KOPT-K1 (cell line): ENCODE data around the gene METTL23.
"Not testable (repeated sequence)": the region's sequence is repeated elsewhere in the genome, so short reads cannot be mapped to it uniquely, and the experiment has no call there.

Experiments
- H3K27ac ChIP-seq: fragments of 200-600 bp; sonication (generic); 2 replicates; pipeline ENCODE4 v1.5.1; 2016; ENCODE audit warnings: antibody characterized with exemption, mild to moderate bottlenecking, low read depth, low read length; ENCODE audit not compliant: poor library complexity, severe bottlenecking
- H3K36me3 ChIP-seq: fragments of 200-600 bp; sonication (generic); 2 replicates; pipeline ENCODE4 v1.5.1; 2017; ENCODE audit warnings: antibody characterized with exemption, mild to moderate bottlenecking, low read length, moderate library complexity; ENCODE audit not compliant: insufficient read depth
- H3K9me3 ChIP-seq: fragments of 200-600 bp; sonication (generic); 2 replicates; pipeline ENCODE4 v1.5.1; 2017; ENCODE audit warnings: antibody characterized with exemption, low read length, mild to moderate bottlenecking; ENCODE audit not compliant: insufficient read depth, poor library complexity, severe bottlenecking

Gene METTL23

DNA sequence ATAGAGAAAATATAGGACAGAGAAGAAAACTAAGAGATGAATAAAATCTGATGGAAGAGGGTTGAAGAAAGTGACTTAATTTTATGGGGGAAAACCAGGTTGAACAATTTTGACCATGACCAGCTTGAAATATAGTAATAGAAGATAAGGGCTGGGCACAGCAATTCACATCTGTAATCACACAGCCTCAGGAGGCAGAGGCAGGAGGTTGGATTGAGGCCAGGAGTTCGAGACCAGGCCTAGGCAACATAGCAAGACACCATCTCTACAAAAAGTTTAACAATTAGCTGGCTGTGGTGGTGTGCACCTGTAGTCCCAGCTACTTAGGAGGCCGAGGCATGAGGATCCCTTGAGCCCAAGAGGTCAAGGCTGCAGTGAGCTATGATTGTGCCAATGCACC lies 24.6 kb upstream of the METTL23 start:
- H3K36me3 ChIP-seq: no peaks in the 10 kb centered on the region

DNA sequence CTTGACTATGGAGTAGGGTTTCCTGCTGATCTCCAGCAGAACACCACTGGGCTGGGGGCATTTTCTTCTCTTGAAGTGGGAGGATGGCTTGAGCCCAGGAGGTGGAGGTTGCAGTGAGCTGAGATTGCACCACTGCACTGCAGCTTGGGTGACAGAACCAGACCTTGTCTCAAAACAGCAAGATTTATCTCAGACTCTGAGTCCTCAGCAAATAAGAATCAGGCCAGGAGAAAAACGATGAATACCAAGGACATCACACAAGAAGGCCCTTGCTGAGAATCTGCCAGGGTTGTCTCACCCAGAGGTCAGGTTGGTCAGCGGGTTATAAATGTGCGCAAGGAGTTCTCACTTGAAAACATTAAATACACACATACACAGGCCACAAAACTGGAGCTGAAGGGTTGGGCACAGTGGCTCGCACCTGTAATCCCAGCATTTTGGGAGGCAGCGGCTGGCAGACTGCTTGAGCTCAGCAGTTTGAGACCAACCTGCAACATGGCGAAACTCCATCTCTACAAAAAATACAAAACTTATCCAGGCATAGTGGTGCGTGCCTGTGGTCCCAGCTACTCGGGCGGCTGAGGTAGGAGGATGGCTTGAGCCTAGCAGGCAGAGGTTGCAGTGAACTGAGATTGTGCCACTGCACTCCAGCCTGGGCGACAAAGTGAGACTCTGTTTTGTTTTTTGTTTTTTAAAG lies 23.6 kb upstream of the METTL23 start:
- H3K27ac ChIP-seq: no peak overlapping the region
- no peaks in the 10 kb centered on the region for H3K36me3 ChIP-seq
- H3K9me3 ChIP-seq: no peaks in the 10 kb centered on the region

More for the DNA sequence above, 24.6 kb upstream of the METTL23 start:
- Histone ChIP-seq H3K9me3 (no peaks in the 10 kb centered on the region), H3K27ac (no peak overlapping the region)

DNA sequence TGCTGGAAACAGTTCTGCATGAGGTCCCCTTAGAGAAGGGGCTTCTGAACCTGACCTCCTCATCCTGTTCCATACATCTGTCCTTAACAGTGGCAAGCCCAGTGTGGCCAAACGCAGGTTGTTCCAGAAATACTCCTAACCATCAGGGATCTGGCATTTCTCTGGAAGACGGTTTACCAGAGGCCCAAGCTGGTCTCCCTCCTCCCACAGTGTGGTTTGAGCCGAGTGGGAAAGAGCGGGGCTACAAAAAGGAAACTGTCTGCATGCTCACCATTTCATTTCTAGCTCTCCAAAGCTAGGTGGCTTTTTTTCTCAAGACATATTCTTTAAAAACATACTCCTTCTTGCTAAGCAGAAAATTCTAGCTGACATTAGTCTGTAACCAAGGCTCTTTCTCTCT lies 21.8 kb upstream of the METTL23 start:
- H3K27ac ChIP-seq: no peak overlapping the region
- no peaks in the 10 kb centered on the region for H3K36me3 ChIP-seq
- no peaks in the 10 kb centered on the region for H3K9me3 ChIP-seq

DNA sequence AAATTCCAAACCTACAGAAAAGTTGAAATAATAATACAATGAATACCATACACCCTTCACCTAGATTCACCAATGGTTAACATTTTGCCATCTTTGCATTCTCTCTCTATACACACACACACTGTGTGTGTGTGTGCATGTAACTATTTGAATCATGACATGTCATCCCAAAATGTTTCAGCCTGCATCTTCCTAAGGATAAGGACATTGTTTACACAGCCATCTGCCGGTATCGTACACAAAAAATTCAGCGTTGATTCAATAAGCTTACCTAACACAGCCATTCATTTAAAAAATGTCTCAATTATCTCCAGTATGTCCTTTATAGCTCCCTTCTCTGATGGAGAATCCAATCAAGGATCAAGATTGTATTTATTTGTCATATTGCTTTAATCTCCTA lies 19.8 kb upstream of the METTL23 start:
- Histone ChIP-seq H3K36me3 (no peaks in the 10 kb centered on the region), H3K9me3 (no peaks in the 10 kb centered on the region), H3K27ac (no peak overlapping the region)

DNA sequence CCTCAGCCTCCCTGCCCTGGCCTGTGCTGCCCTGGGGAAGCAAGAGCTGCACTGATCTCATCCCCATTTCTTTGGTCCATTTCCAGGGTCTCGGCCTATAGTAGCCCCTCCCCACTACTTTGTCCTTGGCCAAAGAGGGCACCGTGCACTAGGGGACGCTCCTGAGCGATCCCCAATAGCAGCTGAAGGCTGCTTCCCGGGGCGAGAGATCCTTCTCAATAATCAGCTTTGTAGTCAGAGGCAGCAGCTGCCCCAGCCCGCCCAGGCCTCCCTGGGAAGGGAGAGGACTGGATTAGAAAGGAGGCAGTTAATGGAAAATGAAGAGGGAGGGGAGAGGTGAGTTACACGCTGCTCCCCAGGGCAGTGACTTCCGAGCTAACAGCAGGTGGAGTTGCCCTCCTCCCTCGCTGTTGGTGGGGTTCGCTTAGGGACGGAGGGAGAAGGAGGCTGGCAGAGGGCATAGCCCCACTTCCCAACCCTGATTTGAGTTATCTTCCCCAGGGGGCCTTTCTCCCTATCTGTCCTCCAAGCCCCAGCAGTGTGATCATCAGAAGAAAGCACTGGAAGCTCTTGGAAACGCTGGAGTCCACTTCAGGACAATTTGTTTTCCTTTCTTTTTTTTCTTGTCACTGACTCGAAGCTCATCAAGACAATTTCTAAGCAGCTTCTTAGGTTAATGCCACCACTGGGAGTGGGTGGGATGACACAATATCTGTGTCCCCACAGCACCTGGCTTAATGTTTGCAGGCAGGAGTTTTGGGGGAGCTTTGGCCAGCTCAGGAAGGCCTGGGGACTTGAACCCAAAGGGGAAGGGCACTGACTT lies 18.4 kb upstream of the METTL23 start:
- Histone ChIP-seq H3K9me3 (no peaks in the 10 kb centered on the region), H3K36me3 (peaks cover 8% of the 10 kb centered on the region), H3K27ac (no peak overlapping the region)

DNA sequence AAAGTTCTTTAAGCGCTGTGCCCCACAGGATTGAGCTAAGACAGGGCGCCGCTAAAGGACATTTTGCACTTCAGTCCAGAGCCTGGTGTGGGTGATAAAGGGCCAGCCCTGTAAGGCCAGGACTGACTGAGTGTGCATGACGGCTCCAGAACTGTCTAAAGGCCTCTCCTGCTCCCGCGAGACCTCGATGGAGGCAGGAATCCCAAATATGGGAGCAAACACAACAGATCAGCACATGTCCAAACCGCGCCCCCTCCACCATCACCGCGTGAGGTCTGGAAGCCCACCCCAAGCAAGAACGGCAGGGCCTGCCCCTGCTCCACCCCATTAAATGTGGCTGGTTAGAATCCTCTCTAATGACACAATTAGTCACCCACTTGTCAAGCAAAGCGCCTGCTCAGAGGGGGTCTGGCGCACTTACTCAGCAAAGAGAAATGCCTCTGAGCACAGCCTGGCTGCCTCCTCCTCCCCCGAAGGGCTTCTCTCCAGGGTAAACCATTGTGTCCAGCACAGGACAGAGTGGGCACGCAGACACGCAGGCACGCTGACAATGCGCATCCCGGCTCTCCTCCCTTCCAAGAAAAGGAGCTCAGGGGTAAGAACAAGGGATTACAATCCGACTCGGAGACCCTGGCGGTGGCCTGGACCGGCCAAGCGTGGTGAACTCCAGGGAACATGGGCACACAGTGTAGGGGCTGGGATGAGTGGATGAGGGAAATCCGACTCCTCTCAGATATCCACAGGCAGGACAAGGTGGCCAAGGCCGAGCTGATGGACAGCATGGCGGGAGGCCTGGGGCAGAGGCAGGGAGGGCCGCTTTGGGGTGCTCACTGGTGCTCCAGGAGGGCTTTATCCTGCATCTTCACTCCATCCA lies 17.3 kb upstream of the METTL23 start:
- Histone ChIP-seq H3K36me3 (peaks cover 19% of the 10 kb centered on the region), H3K9me3 (no peaks in the 10 kb centered on the region)

DNA sequence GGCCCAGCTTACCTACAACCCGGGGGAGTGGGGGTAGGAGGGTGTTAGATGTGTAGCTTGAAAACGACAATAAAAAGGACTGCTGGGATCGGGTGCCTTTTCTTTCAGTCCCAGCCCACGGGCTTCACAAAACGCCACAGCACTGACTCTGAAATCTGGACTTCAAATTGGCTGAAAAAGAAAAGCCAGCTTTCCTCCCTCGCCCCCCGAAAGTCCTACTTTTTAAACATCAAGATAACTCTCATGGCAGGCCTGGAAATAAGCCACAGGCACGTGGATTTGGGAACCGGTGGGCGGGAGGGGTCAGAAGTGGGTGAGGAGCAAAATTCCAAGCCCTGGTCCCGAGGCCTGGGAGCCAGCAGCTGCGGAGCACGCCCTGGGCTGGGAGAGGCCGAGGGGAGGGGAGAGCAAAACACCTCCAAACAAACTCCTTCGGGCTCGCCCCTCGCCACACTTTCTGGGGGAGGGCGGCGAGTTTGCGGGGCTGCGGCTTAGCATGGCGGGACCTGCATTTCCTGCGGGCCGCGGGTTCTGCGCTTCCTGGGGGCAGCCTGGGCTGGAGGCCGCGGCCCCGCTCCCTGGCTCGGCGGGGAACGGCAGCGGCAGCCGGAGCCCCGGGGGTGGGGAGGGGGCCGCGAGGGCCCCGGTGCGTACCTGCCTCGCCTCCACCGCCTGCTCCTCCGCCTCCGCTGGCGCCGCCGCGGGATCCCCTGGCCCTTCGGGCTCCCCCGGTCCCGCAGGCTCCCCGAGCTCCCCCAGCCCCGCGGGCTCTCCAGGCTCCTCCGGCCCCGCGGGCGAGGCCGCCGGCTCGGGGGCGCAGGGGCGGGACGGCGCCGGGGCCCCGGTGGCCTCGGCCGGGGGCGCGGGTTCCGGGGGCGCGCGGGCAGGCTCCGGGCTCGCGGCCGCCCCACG lies 16.4 kb upstream of the METTL23 start:
- H3K27ac ChIP-seq, H3K9me3 ChIP-seq: not testable (repeated sequence)
- H3K36me3 ChIP-seq: peaks cover 25% of the 10 kb centered on the region

More for the DNA sequence above, 17.3 kb upstream of the METTL23 start:
- no peak overlapping the region for H3K27ac ChIP-seq

DNA sequence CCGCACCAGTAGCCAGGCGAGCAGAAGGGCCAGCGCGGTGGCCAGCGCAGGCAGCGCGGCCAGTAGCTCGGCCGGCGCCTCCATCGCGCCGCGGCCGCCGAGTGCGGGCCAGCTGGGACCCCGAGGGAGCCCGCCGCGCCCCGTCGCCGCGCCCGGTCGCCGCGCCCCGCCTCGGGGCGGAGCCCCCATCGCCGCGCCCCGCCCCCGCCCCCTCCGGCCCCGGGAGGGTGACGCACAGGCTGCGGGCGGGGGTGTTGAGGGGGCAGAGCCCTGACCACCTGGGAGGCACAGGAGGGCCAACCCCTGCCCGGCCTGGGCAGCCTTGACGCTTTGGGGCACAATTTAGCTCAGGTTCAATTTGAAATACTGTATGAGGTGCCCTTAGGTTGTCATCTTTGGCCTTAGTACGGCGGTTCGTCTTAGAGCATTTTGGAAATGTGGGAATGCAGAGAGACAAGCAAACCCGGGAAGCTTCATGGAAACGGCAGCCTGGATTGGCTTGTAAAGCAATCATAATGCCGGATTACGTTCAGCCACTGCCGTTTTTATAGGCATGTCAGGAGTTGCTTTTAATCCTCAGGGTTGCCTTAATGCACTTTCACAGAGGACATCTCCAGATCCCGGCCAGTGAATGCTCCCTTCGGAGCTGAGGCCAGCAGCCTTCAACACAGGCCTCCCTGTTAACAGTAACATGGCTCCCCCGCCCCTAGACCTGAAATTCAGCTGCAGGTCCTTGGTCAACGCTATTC lies 15.6 kb upstream of the METTL23 start, which contains the start of gene MXRA7:
Gene MXRA7 (minus strand): TSS at position 103 of the 749 bp plus-strand sequence. CDS start 19 bp downstream, at position 84.
- no peak within 1 kb of the TSS for H3K27ac ChIP-seq

DNA sequence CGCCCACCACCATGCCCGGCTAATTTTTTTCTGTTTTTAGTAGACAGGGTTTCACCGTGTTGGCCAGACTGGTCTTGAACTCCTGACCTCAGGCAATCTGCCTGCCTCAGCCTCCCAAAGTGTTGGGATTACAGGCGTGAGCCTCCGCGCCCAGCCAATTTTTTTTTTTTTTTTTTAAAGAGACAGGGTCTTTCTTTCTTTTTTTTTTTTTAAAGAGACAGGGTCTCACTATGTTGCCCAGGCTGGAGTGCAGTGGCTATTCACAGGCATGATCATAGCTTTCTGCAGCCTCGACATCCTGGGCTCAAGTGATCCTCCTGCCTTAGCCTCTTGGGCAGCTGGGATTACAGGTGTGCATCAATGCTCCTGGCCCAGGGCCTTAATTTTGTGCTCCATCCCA lies 14.3 kb upstream of the METTL23 start:
- H3K36me3 ChIP-seq: peaks cover 46% of the 10 kb centered on the region
- not testable (repeated sequence) for H3K27ac ChIP-seq, H3K9me3 ChIP-seq

More for the DNA sequence above, 15.6 kb upstream of the METTL23 start, which contains the start of gene MXRA7:
- Histone ChIP-seq H3K9me3 (no peaks in the 10 kb centered on the region), H3K36me3 (peaks cover 33% of the 10 kb centered on the region)

DNA sequence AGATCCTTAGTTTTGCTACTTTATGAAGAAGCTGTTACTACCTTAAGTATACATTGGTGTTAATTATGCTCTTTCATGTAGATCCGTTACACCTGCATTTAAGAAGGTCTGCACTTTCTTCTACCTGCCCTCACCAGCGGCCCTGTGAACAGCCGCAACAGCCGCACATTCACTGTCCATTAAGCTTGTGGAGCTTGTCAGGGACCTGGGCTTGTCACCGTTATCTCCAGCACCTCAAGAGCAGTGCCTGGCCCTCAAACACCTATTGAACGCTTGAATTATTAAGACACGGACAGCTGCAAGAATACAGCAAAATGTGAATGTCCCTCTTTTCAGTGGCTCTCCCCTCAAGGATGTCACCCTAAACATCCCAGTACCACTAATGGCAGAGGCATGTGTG lies 12.9 kb upstream of the METTL23 start:
- peaks cover 60% of the 10 kb centered on the region for H3K36me3 ChIP-seq
- H3K27ac ChIP-seq: no peak overlapping the region
- H3K9me3 ChIP-seq: no peaks in the 10 kb centered on the region

DNA sequence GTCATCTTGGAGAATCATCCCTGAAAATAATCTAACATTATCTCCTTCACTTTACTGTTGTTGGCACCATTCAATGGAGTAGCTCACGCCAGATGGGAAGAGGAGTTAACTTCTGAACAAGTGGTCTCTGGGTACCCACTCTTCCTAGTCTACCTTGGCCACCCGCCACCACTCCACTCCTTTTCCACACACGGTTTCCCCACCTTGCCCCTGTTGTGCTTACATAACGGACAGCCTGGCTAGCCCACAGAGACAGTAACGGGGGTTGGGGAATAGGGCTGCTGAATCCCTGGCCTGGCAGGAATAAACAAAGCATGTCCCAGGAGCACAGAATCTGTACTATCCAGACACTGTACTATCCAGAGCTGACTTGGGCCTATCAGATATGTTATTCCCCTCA lies 12.3 kb upstream of the METTL23 start:
- peaks cover 66% of the 10 kb centered on the region for H3K36me3 ChIP-seq
- H3K27ac ChIP-seq: no peak overlapping the region
- no peaks in the 10 kb centered on the region for H3K9me3 ChIP-seq

DNA sequence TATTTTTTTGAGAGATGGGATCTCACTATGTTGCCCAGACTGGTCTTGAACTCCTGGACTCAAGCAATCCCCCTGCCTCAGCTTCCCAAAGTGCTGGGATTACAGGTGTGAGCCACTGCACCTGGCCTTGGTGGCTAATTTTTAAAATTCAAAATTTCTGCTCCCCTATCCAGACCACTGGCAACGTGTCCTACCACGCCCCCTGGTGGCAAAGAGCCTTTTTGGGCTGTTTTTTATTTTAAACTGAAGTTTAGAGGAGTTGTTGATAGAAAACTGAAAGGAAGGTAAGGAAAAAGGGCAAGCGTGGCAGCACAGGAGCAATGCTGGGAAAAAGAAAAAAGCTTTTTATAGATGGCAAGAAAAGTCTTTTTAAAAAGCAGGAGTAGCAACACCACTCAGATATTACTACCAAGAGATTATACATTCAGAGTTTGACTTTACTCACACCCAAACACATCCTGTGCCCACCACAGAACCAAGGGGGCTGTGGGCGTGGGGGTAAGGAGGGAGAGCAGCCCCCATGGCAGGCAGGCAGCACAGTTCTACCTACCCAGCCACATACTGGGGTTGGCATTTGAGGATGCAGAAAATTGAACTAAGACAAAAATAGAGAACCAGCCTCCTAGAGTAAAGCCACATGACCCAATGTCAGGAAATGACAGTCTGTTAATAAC lies 11.7 kb upstream of the METTL23 start:
- H3K9me3 ChIP-seq: no peaks in the 10 kb centered on the region
- peaks cover 72% of the 10 kb centered on the region for H3K36me3 ChIP-seq
- peak overlapping the region; percentile 68 for H3K27ac ChIP-seq

DNA sequence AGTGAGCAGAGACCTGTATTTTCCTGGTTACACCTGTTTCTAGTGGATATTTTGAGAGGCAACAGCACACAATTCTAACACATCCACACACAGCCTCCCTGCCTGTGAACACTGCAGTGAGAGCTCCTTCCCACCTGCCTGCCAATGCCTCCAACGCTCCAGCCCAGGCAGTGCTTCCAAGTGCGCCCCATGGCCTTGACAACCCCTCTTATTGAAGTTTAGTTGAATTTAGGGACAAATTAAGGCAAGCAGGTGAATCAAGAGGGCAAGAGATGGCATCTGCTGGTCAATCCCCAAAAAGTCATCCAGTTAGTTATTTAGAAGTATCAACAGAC lies 11.2 kb upstream of the METTL23 start:
- Histone ChIP-seq H3K36me3 (peaks cover 77% of the 10 kb centered on the region), H3K27ac (peak overlapping the region; percentile 68), H3K9me3 (no peaks in the 10 kb centered on the region)
